Spleen (tissue), 7 donors: ENCODE results near the gene SEL1L3.

ENCODE experiments used
- CTCF ChIP-seq, 11 experiments: fragments of 200-600 bp in 7 of 11; fragments of 450-650 bp in 4 of 11; sonication (generic) in 4 of 11; IDR thresholded peaks in 8 of 11; conservative IDR thresholded peaks in 3 of 11; 1 replicate in 7 of 11; 2 replicates in 4 of 11; pipeline versions ENCODE4 v1.4.0 to v1.8.0; 2016 to 2021; ENCODE audit warnings: antibody characterized with exemption in 11 of 11, inconsistent platforms in 4 of 11, mild to moderate bottlenecking in 1 of 11
- POLR2A ChIP-seq, 3 donors: fragments of 450-650 bp; IDR thresholded peaks; one replicate each; pipeline ENCODE4 v1.5.1; 2017; ENCODE audit warnings: antibody characterized with exemption in 3 of 3, mild to moderate bottlenecking in 1 of 3
- POLR2AphosphoS5 ChIP-seq, 3 donors: sonication (generic); formaldehyde crosslinking; IDR thresholded peaks; one replicate each; pipeline ENCODE4 v1.5.1; 2017; ENCODE audit warnings: antibody characterized with exemption in 3 of 3
- donor health status: DM: no; HTN: no; CAD: no; lungs with moderate emphysema.
- donor health status: DM: no; HTN: no; CAD: no.
- donor health status: DM: no; HTN: no; CAD: no.

GRCh38 chr4:25883565-25883964 lies 20.8 kb upstream of the SEL1L3 start:
- TF ChIP-seq CTCF (IDR thresholded peaks at IDR 0.05 in 8 of 11, conservative IDR thresholded peaks at IDR 0.05 in 3 of 11): no peak
- TF ChIP-seq POLR2AphosphoS5 (IDR thresholded peaks at IDR 0.05): no peak
- no peak for TF ChIP-seq POLR2A (IDR thresholded peaks at IDR 0.05)
